Activated CD8-positive, alpha-beta memory T cell treated with anti-CD3 and anti-CD28 coated beads for 1 hour (primary cell): ENCODE data around the gene ZMYM4.
"Not testable (repeated sequence)": the region's sequence is repeated elsewhere in the genome, so short reads cannot be mapped to it uniquely, and the experiment has no call there.

Source experiments
- DNase-seq, 2 donors: peaks; one replicate each; pipeline ENCODE4 v3.0.0-alpha.2; 2020; ENCODE audit warnings: low read depth in 1 of 2; ENCODE audit errors: extremely low read depth in 1 of 2

Gene ZMYM4

GRCh38 chr1:35320937-35321336 is 52.4 kb downstream of the ZMYM4 start:
- DNase-seq = no peak

- no peak for DNase-seq
Observed at GRCh38 chr1:35324486-35324885, 56.0 kb downstream of the ZMYM4 start.

GRCh38 chr1:35326246-35326866 is 57.8 kb downstream of the ZMYM4 start:
- DNase-seq = no peak

- DNase-seq = not testable (repeated sequence)
Observed at GRCh38 chr1:35331618-35332017, 63.1 kb downstream of the ZMYM4 start.

GRCh38 chr1:35334485-35334884 is 66.0 kb downstream of the ZMYM4 start:
- DNase-seq = no peak

GRCh38 chr1:35340519-35340918 is 72.0 kb downstream of the ZMYM4 start:
- no peak for DNase-seq

- no peak for DNase-seq
Observed at GRCh38 chr1:35345439-35345981, 77.0 kb downstream of the ZMYM4 start.

GRCh38 chr1:35350872-35351271 is 82.4 kb downstream of the ZMYM4 start:
- DNase-seq = no peak

GRCh38 chr1:35359995-35360394 is 91.5 kb downstream of the ZMYM4 start:
- no peak for DNase-seq

GRCh38 chr1:35361638-35362037 is 93.1 kb downstream of the ZMYM4 start:
- DNase-seq = no peak

- DNase-seq = no peak
Observed at GRCh38 chr1:35364741-35365140, 96.2 kb downstream of the ZMYM4 start.

- DNase-seq = no peak
Observed at GRCh38 chr1:35367914-35368313, 99.4 kb downstream of the ZMYM4 start.

GRCh38 chr1:35369922-35370671 is 101.6 kb downstream of the ZMYM4 start:
- DNase-seq = no peak

- DNase-seq = no peak
Observed at GRCh38 chr1:35371506-35371905, 103.0 kb downstream of the ZMYM4 start.

GRCh38 chr1:35377555-35377954 is 109.0 kb downstream of the ZMYM4 start:
- DNase-seq = no peak

GRCh38 chr1:35379317-35380000 is 111.0 kb downstream of the ZMYM4 start:
- no peak for DNase-seq

GRCh38 chr1:35380111-35380510 is 111.6 kb downstream of the ZMYM4 start:
- not testable (repeated sequence) for DNase-seq

- DNase-seq = no peak
Observed at GRCh38 chr1:35382107-35382506, 113.6 kb downstream of the ZMYM4 start.

GRCh38 chr1:35386290-35386689 is 117.8 kb downstream of the ZMYM4 start:
- DNase-seq = no peak

- DNase-seq = no peak
Observed at GRCh38 chr1:35386959-35387358, 118.5 kb downstream of the ZMYM4 start.

GRCh38 chr1:35390600-35391494 is 122.3 kb downstream of the ZMYM4 start:
- no peak for DNase-seq
